T-helper 1 cell treated with Interleukin-12 subunit alpha and Interleukin-12 subunit beta and Interleukin-4 antibody, amounts not matched to agents 30 μg/mL and 1 μg/mL, for 36 hours (primary cell): ENCODE data around the gene CBX2.

ENCODE experiments used
- H3K27ac Mint-ChIP-seq: one replicate; pipeline ENCODE4 v1.8.0; 2021; ENCODE audit warnings: mild to moderate bottlenecking, mixed read lengths
- H3K27me3 Mint-ChIP-seq: one replicate; pipeline ENCODE4 v1.8.0; 2021; ENCODE audit warnings: low read depth, mixed read lengths
- H3K36me3 Mint-ChIP-seq: one replicate; pipeline ENCODE4 v1.8.0; 2021; ENCODE audit warnings: low read depth, mixed read lengths
- H3K4me1 Mint-ChIP-seq: one replicate; pipeline ENCODE4 v1.8.0; 2021; ENCODE audit warnings: low read depth, mixed read lengths
- H3K4me3 Mint-ChIP-seq: one replicate; pipeline ENCODE4 v1.8.0; 2021; ENCODE audit warnings: mild to moderate bottlenecking, moderate library complexity, mixed read lengths
- H3K9me3 Mint-ChIP-seq: one replicate; pipeline ENCODE4 v1.8.0; 2021; ENCODE audit warnings: mixed read lengths

The CBX2 gene

DNA sequence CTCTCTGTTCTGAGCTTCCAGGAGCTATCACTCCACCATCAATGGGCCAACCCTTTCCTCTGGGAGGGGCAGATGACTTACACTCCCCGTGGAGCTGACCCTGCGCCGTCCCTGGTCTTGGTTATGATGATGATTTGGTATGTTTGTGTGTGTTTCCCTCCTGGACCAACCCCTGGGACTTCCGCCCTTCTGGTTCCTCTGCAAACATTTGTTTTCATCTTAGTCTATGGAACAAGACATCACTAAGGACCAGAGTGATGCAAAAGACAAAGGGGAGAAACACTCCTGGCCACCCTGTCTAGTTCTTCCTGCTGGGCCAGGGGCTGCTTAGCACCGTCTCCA is 47.6 kb downstream of the CBX2 start:
- Mint-ChIP-seq H3K27me3 (peaks cover 25% of the 10 kb centered on the region), H3K36me3 (no peaks in the 10 kb centered on the region), H3K9me3 (no peaks in the 10 kb centered on the region), H3K4me3 (no peak overlapping the region), H3K4me1 (peaks cover 24% of the 10 kb centered on the region), H3K27ac (no peak overlapping the region)

GRCh38 chr17:79826204-79826680 is 48.3 kb downstream of the CBX2 start:
- H3K27ac Mint-ChIP-seq = peak overlapping the region; percentile 2
- no peaks in the 10 kb centered on the region for H3K36me3 Mint-ChIP-seq
- H3K4me1 Mint-ChIP-seq = peaks cover 24% of the 10 kb centered on the region
- no peaks in the 10 kb centered on the region for H3K9me3 Mint-ChIP-seq
- H3K4me3 Mint-ChIP-seq = peak overlapping the region; percentile 47
- peaks cover 18% of the 10 kb centered on the region for H3K27me3 Mint-ChIP-seq

- Mint-ChIP-seq H3K36me3 (no peaks in the 10 kb centered on the region), H3K27me3 (peaks cover 15% of the 10 kb centered on the region), H3K9me3 (no peaks in the 10 kb centered on the region), H3K4me3 (no peak overlapping the region), H3K27ac (no peak overlapping the region), H3K4me1 (peaks cover 24% of the 10 kb centered on the region)
Measured at GRCh38 chr17:79826841-79827578, 49.1 kb downstream of the CBX2 start.

DNA sequence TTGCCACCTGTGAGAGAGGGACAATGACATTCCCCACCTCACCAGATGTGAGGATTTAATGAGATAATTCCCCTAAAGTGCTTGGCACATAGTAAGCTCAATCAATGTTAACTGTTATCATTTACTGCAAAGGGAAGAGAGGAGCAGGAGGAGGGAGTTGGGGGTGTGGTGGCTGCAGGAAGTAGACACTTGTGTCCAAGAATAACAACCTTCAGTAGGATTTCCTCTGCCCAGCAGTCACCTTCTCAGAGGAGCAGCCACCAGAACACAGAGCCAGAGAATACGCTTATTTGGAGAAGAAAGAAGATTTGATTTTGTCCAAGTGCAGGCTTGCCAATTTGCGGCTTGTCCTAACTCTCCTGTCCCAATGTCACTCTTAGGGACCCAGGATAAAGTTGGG is 51.1 kb downstream of the CBX2 start:
- peaks cover 29% of the 10 kb centered on the region for H3K4me1 Mint-ChIP-seq
- no peak overlapping the region for H3K4me3 Mint-ChIP-seq
- peaks cover 5% of the 10 kb centered on the region for H3K27me3 Mint-ChIP-seq
- no peaks in the 10 kb centered on the region for H3K9me3 Mint-ChIP-seq
- H3K36me3 Mint-ChIP-seq = peaks cover 4% of the 10 kb centered on the region
- peak overlapping the region; percentile 34 for H3K27ac Mint-ChIP-seq

- H3K27ac Mint-ChIP-seq = peak overlapping the region; percentile 34
- H3K4me3 Mint-ChIP-seq = no peak overlapping the region
Measured at GRCh38 chr17:79829457-79829856, 51.5 kb downstream of the CBX2 start.

DNA sequence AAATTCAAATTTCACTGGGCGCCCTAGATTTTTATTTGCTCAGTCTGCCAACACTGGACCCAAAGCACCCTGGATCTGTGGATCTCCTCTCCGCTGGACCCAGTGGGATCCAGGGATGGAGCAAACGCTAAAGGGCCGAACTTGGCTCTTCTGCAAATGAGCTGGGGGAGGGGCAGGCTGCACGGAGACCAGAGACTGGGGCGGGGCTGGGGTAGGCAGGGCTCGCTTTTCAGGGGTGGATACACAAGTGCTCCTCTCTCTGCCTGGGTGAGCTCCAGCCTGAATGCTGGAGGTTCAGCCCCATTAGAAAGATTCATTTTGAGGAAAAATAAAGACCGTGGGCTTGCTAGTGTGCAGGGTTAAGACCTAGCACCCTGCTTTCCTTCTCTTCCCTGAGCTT is 52.4 kb downstream of the CBX2 start:
- H3K4me3 Mint-ChIP-seq = no peak overlapping the region
- H3K9me3 Mint-ChIP-seq = no peaks in the 10 kb centered on the region
- peaks cover 7% of the 10 kb centered on the region for H3K36me3 Mint-ChIP-seq
- H3K27ac Mint-ChIP-seq = no peak overlapping the region
- H3K27me3 Mint-ChIP-seq = no peaks in the 10 kb centered on the region
- H3K4me1 Mint-ChIP-seq = peaks cover 29% of the 10 kb centered on the region

More at GRCh38 chr17:79829457-79829856, 51.5 kb downstream of the CBX2 start:
- peaks cover 29% of the 10 kb centered on the region for H3K4me1 Mint-ChIP-seq
- H3K9me3 Mint-ChIP-seq = no peaks in the 10 kb centered on the region
- H3K27me3 Mint-ChIP-seq = peaks cover 3% of the 10 kb centered on the region
- peaks cover 4% of the 10 kb centered on the region for H3K36me3 Mint-ChIP-seq

DNA sequence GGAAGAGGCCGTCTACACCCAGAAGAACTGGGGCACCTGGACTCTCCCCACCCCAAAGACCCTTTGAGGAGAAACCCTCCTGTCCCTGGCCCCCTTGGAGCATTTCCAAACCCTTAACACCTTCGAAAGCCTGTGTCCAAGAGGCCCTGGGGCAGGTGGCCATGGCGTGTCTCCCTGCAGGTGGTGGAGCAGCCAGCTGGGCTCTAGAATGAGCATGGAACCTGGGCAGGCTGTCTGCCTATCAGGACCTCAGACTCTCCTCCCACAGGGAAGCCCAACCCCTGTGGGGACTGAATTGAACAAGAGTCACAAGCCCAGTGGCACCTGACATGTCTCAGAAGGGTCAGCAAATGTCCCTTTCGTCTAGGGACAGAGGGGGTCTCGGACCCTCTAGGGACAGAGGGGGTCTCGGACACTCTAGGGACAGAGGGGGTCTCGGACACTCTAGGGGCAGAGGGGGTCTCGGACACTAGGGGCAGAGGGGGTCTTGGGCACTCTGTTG is 52.9 kb downstream of the CBX2 start:
- Mint-ChIP-seq H3K4me3 (no peak overlapping the region), H3K36me3 (peaks cover 7% of the 10 kb centered on the region), H3K9me3 (no peaks in the 10 kb centered on the region), H3K27me3 (no peaks in the 10 kb centered on the region), H3K4me1 (peaks cover 27% of the 10 kb centered on the region), H3K27ac (no peak overlapping the region)

DNA sequence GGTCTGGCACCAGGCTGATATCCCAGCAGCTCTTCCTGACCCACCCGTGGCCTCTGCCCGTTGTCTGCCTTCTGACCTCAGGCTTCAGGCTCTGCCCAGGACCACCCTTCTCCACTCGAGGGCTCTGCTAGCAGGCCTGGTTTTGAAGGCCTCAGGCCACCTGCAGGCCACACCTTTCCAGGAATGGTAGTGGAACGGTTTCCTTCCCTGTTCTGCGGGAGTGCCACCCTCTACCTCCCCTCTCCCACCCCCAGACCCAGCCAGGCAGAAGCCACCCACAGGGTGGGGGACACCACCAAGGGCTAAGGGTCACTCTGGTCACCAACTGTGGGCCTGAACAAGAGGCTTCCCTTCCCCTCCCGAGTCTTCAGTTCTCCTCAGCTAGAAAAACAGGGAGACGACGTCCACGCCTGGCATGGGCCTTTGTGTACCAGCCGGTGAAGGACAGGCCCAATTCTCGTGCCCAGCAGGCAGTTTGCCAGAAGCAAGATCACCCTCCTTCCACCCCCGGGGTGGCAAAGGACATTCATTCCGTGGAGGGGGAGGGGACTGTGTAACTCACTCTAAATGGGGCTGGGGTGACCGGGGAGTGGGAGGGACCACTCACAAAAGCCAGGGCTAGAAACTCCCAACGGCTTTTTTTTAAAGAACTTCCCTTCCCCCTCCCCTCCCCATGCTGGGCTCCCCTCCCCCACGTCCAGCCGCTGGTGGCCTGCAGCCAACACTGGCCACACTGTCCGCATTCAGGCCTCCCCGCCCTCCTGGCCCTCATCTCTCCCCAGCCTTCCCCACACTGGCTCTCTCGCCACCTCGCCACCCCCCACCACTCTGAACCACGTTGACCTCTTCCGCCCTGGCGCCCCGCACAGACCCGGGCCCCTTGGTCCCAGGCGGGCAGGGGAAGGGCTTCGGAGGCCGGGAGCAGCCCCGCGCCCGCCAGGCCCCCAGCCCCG is 53.6 kb downstream of the CBX2 start:
- H3K27me3 Mint-ChIP-seq = no peaks in the 10 kb centered on the region
- no peaks in the 10 kb centered on the region for H3K9me3 Mint-ChIP-seq
- no peak overlapping the region for H3K27ac Mint-ChIP-seq
- H3K36me3 Mint-ChIP-seq = peaks cover 7% of the 10 kb centered on the region
- H3K4me3 Mint-ChIP-seq = no peak overlapping the region
- H3K4me1 Mint-ChIP-seq = peaks cover 20% of the 10 kb centered on the region

DNA sequence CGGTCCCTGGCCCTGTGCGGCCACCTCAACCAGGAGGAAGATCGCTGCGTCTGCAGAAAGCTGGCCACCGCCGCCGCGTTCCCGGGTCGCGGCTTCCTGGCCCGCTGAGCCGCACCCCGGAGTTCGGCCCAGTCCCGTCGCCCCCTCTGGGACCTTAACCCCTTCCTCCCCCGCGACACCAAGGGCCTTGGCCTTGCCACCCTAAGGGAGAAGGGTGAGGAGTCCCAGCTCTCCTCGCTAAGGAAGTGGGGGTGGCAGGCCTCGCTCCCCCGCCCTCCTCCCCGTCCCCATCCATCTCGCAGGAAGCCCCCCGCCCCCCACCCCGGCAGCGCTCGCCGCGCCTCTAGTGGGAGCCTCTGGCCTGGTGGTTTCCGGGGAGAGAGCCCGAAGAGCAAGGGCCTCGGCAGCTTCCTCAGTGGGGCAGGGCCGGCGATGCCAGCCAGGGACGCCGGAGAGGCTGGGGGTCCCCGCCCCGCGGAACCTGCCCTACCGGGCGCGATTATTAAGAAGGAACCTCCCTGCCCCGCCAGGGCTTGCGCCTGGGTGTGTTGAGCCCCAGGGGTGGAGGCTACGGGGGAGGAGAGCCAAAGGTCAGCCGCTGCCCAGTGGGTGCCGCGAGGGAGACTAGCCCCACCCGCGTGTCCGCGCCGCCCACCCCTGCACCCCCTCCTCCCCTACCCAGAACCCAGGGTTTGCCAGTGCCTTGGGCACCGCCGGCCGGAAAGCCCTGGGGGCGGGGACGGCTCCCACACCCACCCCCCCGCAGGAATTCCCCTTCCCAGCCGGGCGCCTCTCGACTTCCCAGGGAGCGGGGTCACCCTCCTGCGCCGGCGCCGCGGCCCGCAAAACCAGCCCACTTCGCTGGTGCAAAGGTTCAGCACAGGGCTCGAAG is 54.5 kb downstream of the CBX2 start:
- H3K27me3 Mint-ChIP-seq = no peaks in the 10 kb centered on the region
- peaks cover 17% of the 10 kb centered on the region for H3K4me1 Mint-ChIP-seq
- H3K4me3 Mint-ChIP-seq = no peak overlapping the region
- H3K27ac Mint-ChIP-seq = no peak overlapping the region
- H3K9me3 Mint-ChIP-seq = no peaks in the 10 kb centered on the region
- peaks cover 7% of the 10 kb centered on the region for H3K36me3 Mint-ChIP-seq

DNA sequence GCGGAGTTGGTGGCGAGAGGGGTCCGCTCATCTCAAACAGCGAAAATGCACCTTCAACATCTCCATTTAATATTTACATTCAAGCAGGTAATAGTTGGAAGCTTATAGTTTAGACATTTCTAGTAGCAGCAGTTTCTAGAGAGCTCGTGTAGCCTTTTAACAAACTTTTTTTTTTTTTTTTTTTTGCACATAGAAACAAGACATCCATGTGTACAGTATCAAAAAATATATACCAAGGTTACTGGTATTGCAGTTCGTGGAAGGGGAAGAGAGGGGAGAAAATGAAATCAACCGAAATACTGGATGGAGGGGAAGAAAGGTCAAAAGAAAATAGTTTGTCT is 55.1 kb downstream of the CBX2 start:
- Mint-ChIP-seq H3K27me3 (no peaks in the 10 kb centered on the region), H3K4me3 (no peak overlapping the region), H3K4me1 (peaks cover 19% of the 10 kb centered on the region), H3K36me3 (peaks cover 11% of the 10 kb centered on the region), H3K27ac (no peak overlapping the region), H3K9me3 (no peaks in the 10 kb centered on the region)

GRCh38 chr17:79833744-79834564 is 56.0 kb downstream of the CBX2 start:
- Mint-ChIP-seq H3K27ac (no peak overlapping the region), H3K36me3 (peaks cover 12% of the 10 kb centered on the region), H3K4me3 (no peak overlapping the region), H3K9me3 (no peaks in the 10 kb centered on the region), H3K4me1 (peaks cover 17% of the 10 kb centered on the region), H3K27me3 (no peaks in the 10 kb centered on the region)

GRCh38 chr17:79834565-79835469 is 56.9 kb downstream of the CBX2 start:
- no peak overlapping the region for H3K27ac Mint-ChIP-seq
- H3K27me3 Mint-ChIP-seq = peaks cover under 1% of the 10 kb centered on the region
- H3K4me3 Mint-ChIP-seq = no peak overlapping the region
- peaks cover 14% of the 10 kb centered on the region for H3K4me1 Mint-ChIP-seq
- no peaks in the 10 kb centered on the region for H3K9me3 Mint-ChIP-seq
- peaks cover 12% of the 10 kb centered on the region for H3K36me3 Mint-ChIP-seq

GRCh38 chr17:79835470-79835899 is 57.5 kb downstream of the CBX2 start:
- Mint-ChIP-seq H3K9me3 (no peaks in the 10 kb centered on the region), H3K27ac (no peak overlapping the region), H3K36me3 (peaks cover 12% of the 10 kb centered on the region), H3K4me1 (peaks cover 17% of the 10 kb centered on the region), H3K27me3 (peaks cover 6% of the 10 kb centered on the region), H3K4me3 (no peak overlapping the region)
